Peyer's patch (tissue), 4 donors: Measurements from ENCODE around the gene CHCHD3. TPM values are rescaled to one million over a fixed set of nuclear protein-coding genes. Genes with fewer than 3 reads are reported as not detected.

ENCODE experiments used
- DNase-seq, 3 donors: peaks; one replicate each; pipeline ENCODE4 v3.0.0-alpha.2; 2017 to 2019
- H3K27ac ChIP-seq, 4 donors: fragments of 200-600 bp; sonication (generic); one replicate each; pipeline ENCODE4 v1.5.1; 2016 to 2019
- H3K27me3 ChIP-seq, 2 donors: fragments of 200-600 bp; sonication (generic); one replicate each; pipeline ENCODE4 v1.5.1; 2019
- H3K36me3 ChIP-seq, 3 donors: fragments of 200-600 bp; sonication (generic); one replicate each; pipeline ENCODE4 v1.5.1; 2016 to 2019
- H3K4me1 ChIP-seq, 4 donors: fragments of 200-600 bp; sonication (generic); one replicate each; pipeline ENCODE4 v1.5.1; 2016 to 2019
- H3K4me3 ChIP-seq, 4 donors: fragments of 200-600 bp; sonication (generic); 1 replicate in 3 of 4; 2 replicates in 1 of 4; pipeline ENCODE4 v1.5.1; 2016 to 2019; ENCODE audit warnings: mild to moderate bottlenecking in 1 of 4
- H3K9me3 ChIP-seq, 4 donors: fragments of 200-600 bp; sonication (generic); one replicate each; pipeline ENCODE4 v1.5.1; 2016 to 2019; ENCODE audit warnings: mild to moderate bottlenecking in 1 of 4
- CTCF ChIP-seq, 6 experiments: fragments of 450-650 bp in 4 of 6; fragments of 200-600 bp in 2 of 6; sonication (generic) in 1 of 6; IDR thresholded peaks; one replicate each; pipeline ENCODE4 v1.5.1; 2017 to 2019; ENCODE audit warnings: antibody characterized with exemption in 6 of 6, mild to moderate bottlenecking in 3 of 6, moderate library complexity in 1 of 6
- POLR2A ChIP-seq, 2 donors: fragments of 450-650 bp; IDR thresholded peaks; one replicate each; pipeline ENCODE4 v1.5.1; 2017; ENCODE audit warnings: antibody characterized with exemption in 2 of 2, mild to moderate bottlenecking in 2 of 2, moderate library complexity in 2 of 2
- total RNA-seq, 4 donors: library from RNA; depleted of rRNA; stranded (reverse); fragments of >200 nt; gene quantifications; one replicate each; pipeline ENCODE4 v1.1.0, GENCODE V29; 2016

The CHCHD3 gene
- total RNA-seq, 4 donors from 2014 or later, result 53.9 to 114 (median 84.0) TPM

GRCh38 chr7:132944774-132945173 is 137.1 kb downstream of the CHCHD3 start:
- Histone ChIP-seq H3K4me3 (no peak overlapping the region), H3K27me3 (no peaks in the 10 kb centered on the region), H3K9me3 (no peaks in the 10 kb centered on the region), H3K4me1 (no peaks in the 10 kb centered on the region), H3K27ac (no peak overlapping the region), H3K36me3 (no peaks in the 10 kb centered on the region)
- TF ChIP-seq CTCF (IDR thresholded peaks at IDR 0.05) (no peak), POLR2A (IDR thresholded peaks at IDR 0.05) (no peak)
- no peak for DNase-seq

GRCh38 chr7:132943645-132944044 is 138.2 kb downstream of the CHCHD3 start:
- no peaks in the 10 kb centered on the region for H3K4me1 ChIP-seq
- no peak for DNase-seq
- no peak overlapping the region for H3K4me3 ChIP-seq
- TF ChIP-seq POLR2A (IDR thresholded peaks at IDR 0.05) (no peak), CTCF (IDR thresholded peaks at IDR 0.05) (no peak)
- H3K27me3 ChIP-seq, result no peaks in the 10 kb centered on the region
- H3K36me3 ChIP-seq, result no peaks in the 10 kb centered on the region
- H3K9me3 ChIP-seq, result no peaks in the 10 kb centered on the region
- H3K27ac ChIP-seq, result no peak overlapping the region

GRCh38 chr7:132942701-132943100 is 139.2 kb downstream of the CHCHD3 start:
- Histone ChIP-seq H3K36me3 (no peaks in the 10 kb centered on the region), H3K4me1 (no peaks in the 10 kb centered on the region), H3K27me3 (no peaks in the 10 kb centered on the region), H3K4me3 (no peak overlapping the region), H3K27ac (no peak overlapping the region), H3K9me3 (no peaks in the 10 kb centered on the region)
- no peak for TF ChIP-seq CTCF (IDR thresholded peaks at IDR 0.05)
- TF ChIP-seq POLR2A (IDR thresholded peaks at IDR 0.05), result no peak
- no peak for DNase-seq

- Histone ChIP-seq H3K4me1 (no peaks in the 10 kb centered on the region), H3K4me3 (no peak overlapping the region), H3K36me3 (no peaks in the 10 kb centered on the region), H3K27ac (no peak overlapping the region), H3K27me3 (no peaks in the 10 kb centered on the region), H3K9me3 (no peaks in the 10 kb centered on the region)
- no peak for DNase-seq
- no peak for TF ChIP-seq CTCF (IDR thresholded peaks at IDR 0.05)
- TF ChIP-seq POLR2A (IDR thresholded peaks at IDR 0.05), result no peak
These were observed 140.0 kb downstream of the CHCHD3 start for GRCh38 chr7:132941905-132942304.

GRCh38 chr7:132941428-132941827 is 140.5 kb downstream of the CHCHD3 start:
- H3K4me3 ChIP-seq, result no peak overlapping the region
- TF ChIP-seq CTCF (IDR thresholded peaks at IDR 0.05), result no peak
- H3K4me1 ChIP-seq, result no peaks in the 10 kb centered on the region
- no peak overlapping the region for H3K27ac ChIP-seq
- no peak for DNase-seq
- H3K36me3 ChIP-seq, result no peaks in the 10 kb centered on the region
- no peaks in the 10 kb centered on the region for H3K27me3 ChIP-seq
- no peaks in the 10 kb centered on the region for H3K9me3 ChIP-seq

- H3K36me3 ChIP-seq, result no peaks in the 10 kb centered on the region
- no peak for TF ChIP-seq POLR2A (IDR thresholded peaks at IDR 0.05)
- TF ChIP-seq CTCF (IDR thresholded peaks at IDR 0.05), result no peak
- no peak overlapping the region for H3K4me3 ChIP-seq
These were observed 141.8 kb downstream of the CHCHD3 start for GRCh38 chr7:132940084-132940483.

More at GRCh38 chr7:132940084-132940483, 141.8 kb downstream of the CHCHD3 start:
- Histone ChIP-seq H3K9me3 (no peaks in the 10 kb centered on the region), H3K27me3 (no peaks in the 10 kb centered on the region), H3K27ac (no peak overlapping the region), H3K4me1 (no peaks in the 10 kb centered on the region)
- no peak for DNase-seq
